ENCODE measurements around the gene UFC1. TPM values are rescaled to one million over a fixed set of nuclear protein-coding genes. Genes with fewer than 3 reads are reported as not detected.

UFC1 gene
- total and polyA plus RNA-seq, 2 donors (not counting 3 experiments of a cell fraction or from before 2014, with no cell fraction given), result 102 to 149 TPM

DNA sequence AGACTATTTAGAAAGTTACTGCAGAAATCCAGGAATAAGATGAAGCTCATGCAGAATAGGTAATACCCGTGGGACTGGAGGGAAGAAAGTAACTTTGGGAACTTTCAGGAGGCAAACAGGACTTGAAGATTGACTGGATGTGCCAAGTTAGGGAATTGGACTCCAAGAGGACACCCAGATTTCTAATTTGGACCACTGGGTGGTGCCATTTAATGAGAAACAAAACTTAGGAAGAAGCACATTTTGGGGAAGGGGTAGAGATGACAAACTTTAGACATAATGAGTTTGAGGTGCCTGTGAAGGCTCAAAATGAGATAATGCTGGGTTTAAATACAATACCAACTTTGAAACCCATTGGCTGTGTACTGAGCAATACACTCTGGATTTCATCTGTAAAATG lies 26.9 kb downstream of the UFC1 start:
- intact Hi-C loops (cut with micrococcal nuclease), result no loop called here
- CTCF ChIA-PET, result interaction anchor here (0.6 to 2.8 kb wide), 5 partner anchors 9 to 202 kb away, joined by 3 to 10 read pairs (median 6); partner anchors contain the start of genes PPOX and TOMM40L

More for the DNA sequence above, 26.9 kb downstream of the UFC1 start:
- POLR2A ChIA-PET, result interaction anchor here (0.7 kb wide), 1 partner anchor 14 kb away, joined by 5 read pairs; the partner anchor contains the start of gene PPOX
- Histone ChIP-seq H3K9ac (replicated peaks; ENCODE audit: extremely low read depth, insufficient read depth, low read length) (no peak overlapping the region), H3K36me3 (ENCODE audit: control insufficient read depth in 2 of 2, extremely low read depth in 1 of 2, insufficient read depth in 2 of 2, low read length in 2 of 2) (no peaks in the 10 kb centered on the region), H4K20me1 (replicated peaks; ENCODE audit: control insufficient read depth, extremely low read depth, insufficient read depth, low read length) (no peaks in the 10 kb centered on the region), H3K27me3 (ENCODE audit: control insufficient read depth in 2 of 2, insufficient read depth in 2 of 2, low read length in 2 of 2) (no peaks in the 10 kb centered on the region), H2AFZ (ENCODE audit: low read depth, low read length) (no peak overlapping the region), H3K27ac (ENCODE audit: insufficient read depth, low read depth, low read length) (no peak overlapping the region), H3K9me1 (replicated peaks; ENCODE audit: control insufficient read depth, extremely low read depth, insufficient read depth, low read length) (no peaks in the 10 kb centered on the region), H3K79me2 (ENCODE audit: control insufficient read depth, insufficient read depth, low read length) (peaks cover 8% of the 10 kb centered on the region), H3K9me3 (replicated peaks; ENCODE audit: control insufficient read depth, insufficient read depth, low read length) (no peaks in the 10 kb centered on the region), H3K4me2 (ENCODE audit: insufficient read depth, low read length) (no peak overlapping the region), H3K4me3 (replicated peaks in 1 of 3; ENCODE audit: insufficient read depth in 1 of 3, low read depth in 1 of 3, low read length in 3 of 3) (no peak overlapping the region), H3K4me1 (ENCODE audit: control insufficient read depth, extremely low read depth, insufficient read depth, low read length) (peaks cover 23% of the 10 kb centered on the region)
- peak; percentile 33 for FAIRE-seq
- BruUV-seq (replicated peaks), result no TSS peak
- no peak for TF ChIP-seq POLR2A (IDR thresholded peaks at IDR 0.05; ENCODE audit: low read depth, low read length)
- TF ChIP-seq, protein P1, sequence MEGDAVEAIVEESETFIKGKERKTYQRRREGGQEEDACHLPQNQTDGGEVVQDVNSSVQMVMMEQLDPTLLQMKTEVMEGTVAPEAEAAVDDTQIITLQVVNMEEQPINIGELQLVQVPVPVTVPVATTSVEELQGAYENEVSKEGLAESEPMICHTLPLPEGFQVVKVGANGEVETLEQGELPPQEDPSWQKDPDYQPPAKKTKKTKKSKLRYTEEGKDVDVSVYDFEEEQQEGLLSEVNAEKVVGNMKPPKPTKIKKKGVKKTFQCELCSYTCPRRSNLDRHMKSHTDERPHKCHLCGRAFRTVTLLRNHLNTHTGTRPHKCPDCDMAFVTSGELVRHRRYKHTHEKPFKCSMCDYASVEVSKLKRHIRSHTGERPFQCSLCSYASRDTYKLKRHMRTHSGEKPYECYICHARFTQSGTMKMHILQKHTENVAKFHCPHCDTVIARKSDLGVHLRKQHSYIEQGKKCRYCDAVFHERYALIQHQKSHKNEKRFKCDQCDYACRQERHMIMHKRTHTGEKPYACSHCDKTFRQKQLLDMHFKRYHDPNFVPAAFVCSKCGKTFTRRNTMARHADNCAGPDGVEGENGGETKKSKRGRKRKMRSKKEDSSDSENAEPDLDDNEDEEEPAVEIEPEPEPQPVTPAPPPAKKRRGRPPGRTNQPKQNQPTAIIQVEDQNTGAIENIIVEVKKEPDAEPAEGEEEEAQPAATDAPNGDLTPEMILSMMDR (IDR thresholded peaks at IDR 0.05; ENCODE audit: extremely low read depth in 1 of 2, insufficient read depth in 1 of 2, low read depth in 1 of 2, low read length in 2 of 2), result peak; percentile 10 to 13
- no peak for TF ChIP-seq POLR2AphosphoS5 (IDR thresholded peaks at IDR 0.05; ENCODE audit: insufficient read depth, low read depth, low read length)
- TF ChIP-seq JUN (IDR thresholded peaks at IDR 0.05; ENCODE audit: borderline replicate concordance, insufficient read depth, insufficient read length, low read depth), result no peak
- TF ChIP-seq FOS (IDR thresholded peaks at IDR 0.05; ENCODE audit: borderline replicate concordance, insufficient read depth, low read length), result no peak
- TF ChIP-seq, protein P2, sequence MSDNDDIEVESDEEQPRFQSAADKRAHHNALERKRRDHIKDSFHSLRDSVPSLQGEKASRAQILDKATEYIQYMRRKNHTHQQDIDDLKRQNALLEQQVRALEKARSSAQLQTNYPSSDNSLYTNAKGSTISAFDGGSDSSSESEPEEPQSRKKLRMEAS (IDR thresholded peaks at IDR 0.05; ENCODE audit: insufficient read depth, insufficient read length), result no peak
- no peak for DNase-seq (ENCODE audit: low read depth, low spot score)
- dilution Hi-C loops (cut with MboI; ENCODE audit: extremely low pct_ligation_motif_present, low sequenced_read_pairs), result no loop called here

Measured in endothelial cell of umbilical vein (primary cell).